ENCODE measurements around the gene SCLY.

SCLY gene

DNA sequence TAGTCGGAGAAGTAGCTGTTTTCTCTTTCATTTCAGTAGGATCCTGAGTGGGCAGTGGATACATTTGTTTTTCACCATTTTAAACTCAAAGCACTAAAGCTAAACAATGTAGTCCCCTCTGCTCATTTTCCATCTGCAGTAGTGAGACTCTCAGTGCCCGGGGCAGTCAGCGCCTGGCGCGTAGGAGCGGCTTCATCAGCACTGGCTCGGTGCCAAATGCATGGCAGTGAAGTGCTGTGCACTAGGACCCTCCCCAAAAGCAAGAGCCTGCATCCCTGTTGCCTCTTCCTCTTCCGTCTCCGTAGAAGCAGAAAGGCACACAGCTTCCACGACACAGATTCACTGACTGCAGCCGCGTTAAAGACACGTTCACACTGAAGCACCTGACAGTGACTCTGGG, 20.3 kb downstream of the SCLY start:
- TF ChIP-seq CTCF (IDR thresholded peaks at IDR 0.05; ENCODE audit: low read depth, low read length), result no peak
- no peak overlapping the region for H3K4me3 ChIP-seq (replicated peaks in 1 of 2; ENCODE audit: low read depth in 2 of 2, low read length in 2 of 2)
- DNase-seq (ENCODE audit: low read depth in 2 of 2), result no peak

DNA sequence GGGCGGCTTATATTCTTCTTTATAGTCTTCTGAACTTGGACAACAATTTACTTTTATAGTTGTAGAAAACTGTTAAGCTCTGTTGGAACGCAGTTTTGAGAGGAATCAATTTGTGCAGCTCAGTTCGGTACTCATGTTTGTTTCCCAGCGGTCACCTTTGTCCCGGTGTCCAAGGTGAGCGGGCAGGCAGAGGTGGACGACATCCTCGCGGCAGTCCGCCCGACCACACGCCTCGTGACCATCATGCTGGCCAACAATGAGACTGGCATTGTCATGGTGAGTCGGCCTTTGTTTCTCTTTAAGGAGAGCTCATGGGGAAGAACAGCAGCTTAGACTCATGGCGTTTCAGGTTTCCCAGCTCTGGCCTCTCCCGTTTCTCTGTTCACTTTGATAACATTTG, 20.8 kb downstream of the SCLY start:
- no peak for TF ChIP-seq CTCF (IDR thresholded peaks at IDR 0.05; ENCODE audit: low read depth, low read length)
- DNase-seq (ENCODE audit: low read depth in 2 of 2), result no peak
- H3K4me3 ChIP-seq (replicated peaks in 1 of 2; ENCODE audit: low read depth in 2 of 2, low read length in 2 of 2), result no peak overlapping the region

DNA sequence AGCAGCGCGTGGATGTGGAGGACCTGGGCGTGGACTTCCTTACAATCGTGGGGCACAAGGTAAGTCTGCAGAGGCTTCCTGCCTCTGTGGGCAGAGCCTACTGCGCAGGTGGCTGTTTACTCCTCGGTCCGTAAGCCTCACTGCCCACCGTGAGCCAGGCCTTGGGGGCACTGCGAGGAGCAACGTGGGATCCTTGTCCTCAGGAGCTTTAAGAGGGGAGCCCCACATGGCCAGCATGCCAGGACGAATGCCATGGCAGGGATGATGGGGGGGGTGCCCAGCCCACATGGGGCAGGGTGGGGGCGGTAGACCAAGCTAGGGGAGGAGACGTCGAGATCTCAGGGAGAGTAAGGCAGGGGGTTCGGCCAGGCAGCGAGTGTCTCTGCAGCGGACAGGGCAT, 21.4 kb downstream of the SCLY start:
- no peak for TF ChIP-seq CTCF (IDR thresholded peaks at IDR 0.05; ENCODE audit: low read depth, low read length)
- no peak overlapping the region for H3K4me3 ChIP-seq (replicated peaks in 1 of 2; ENCODE audit: low read depth in 2 of 2, low read length in 2 of 2)
- DNase-seq (ENCODE audit: low read depth in 2 of 2), result no peak

DNA sequence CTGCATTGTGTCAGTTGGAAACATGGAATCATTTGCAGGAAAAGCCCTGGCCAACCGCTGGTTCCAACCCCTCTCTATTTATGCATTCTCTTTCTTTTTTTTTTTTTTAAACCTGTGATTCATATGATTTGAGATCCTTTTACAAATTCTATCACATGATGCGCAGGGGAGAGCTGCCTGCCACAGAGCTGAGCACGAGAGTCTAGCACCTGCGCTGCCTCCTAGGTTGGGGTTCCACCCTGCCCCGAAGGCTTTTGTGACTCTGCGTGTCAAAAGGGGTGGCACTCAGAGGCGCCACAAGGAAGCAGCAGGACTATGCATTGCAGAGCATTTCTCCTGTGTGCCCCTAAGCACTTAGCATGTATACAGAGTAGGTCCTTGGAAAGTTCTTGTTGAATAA, 22.0 kb downstream of the SCLY start:
- no peak for TF ChIP-seq CTCF (IDR thresholded peaks at IDR 0.05; ENCODE audit: low read depth, low read length)
- no peak for DNase-seq (ENCODE audit: low read depth in 2 of 2)
- H3K4me3 ChIP-seq (replicated peaks in 1 of 2; ENCODE audit: low read depth in 2 of 2, low read length in 2 of 2), result no peak overlapping the region

DNA sequence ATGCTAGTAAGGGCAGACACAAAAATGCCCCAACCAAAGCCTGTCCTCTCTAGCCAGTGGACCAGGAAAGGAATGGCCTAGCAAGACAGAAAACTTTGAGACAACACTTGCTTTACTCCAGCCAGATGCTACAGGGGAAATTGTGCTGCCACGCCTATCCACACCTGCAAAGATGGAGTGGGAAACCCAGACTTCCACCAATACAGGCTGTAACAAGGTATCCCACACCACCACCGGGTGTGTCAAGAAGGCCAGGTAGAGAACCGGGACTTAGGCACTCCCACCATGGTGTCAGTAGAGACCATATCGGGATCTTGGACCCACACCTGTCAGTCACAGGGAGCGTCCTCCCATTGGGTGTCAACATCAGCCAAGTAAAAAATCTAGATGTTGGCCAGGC, 23.1 kb downstream of the SCLY start:
- no peak overlapping the region for H3K4me3 ChIP-seq (replicated peaks in 1 of 2; ENCODE audit: low read depth in 2 of 2, low read length in 2 of 2)
- DNase-seq (ENCODE audit: low read depth in 2 of 2), result no peak
- no peak for TF ChIP-seq CTCF (IDR thresholded peaks at IDR 0.05; ENCODE audit: low read depth, low read length)

DNA sequence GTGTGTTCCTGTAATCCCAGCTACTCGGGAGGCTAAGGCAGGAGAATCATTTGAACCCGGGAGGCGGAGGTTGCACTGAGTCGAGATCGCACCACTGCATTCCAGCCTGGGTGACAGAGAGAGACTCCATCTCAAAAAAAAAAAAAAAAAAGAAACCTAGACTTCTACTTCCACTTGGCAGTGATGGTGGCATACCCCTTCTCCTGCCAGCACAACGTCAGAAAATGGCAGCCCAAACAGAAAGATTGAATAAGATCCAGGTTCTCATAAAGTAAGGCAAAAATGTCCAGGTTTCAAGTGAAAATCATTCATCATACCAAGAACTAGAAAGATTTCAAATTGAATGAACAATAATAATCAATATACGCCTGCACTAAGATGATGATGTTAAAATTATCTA, 24.0 kb downstream of the SCLY start:
- H3K4me3 ChIP-seq (replicated peaks in 1 of 2; ENCODE audit: low read depth in 2 of 2, low read length in 2 of 2), result no peak overlapping the region
- no peak for DNase-seq (ENCODE audit: low read depth in 2 of 2)
- no peak for TF ChIP-seq CTCF (IDR thresholded peaks at IDR 0.05; ENCODE audit: low read depth, low read length)

- H3K4me3 ChIP-seq (replicated peaks in 1 of 2; ENCODE audit: low read depth in 2 of 2, low read length in 2 of 2), result no peak overlapping the region
- no peak for TF ChIP-seq CTCF (IDR thresholded peaks at IDR 0.05; ENCODE audit: low read depth, low read length)
- no peak for DNase-seq (ENCODE audit: low read depth in 2 of 2)
Observed at GRCh38 chr2:238085899-238086298, 25.1 kb downstream of the SCLY start.
